Measurements from ENCODE around the gene CLEC16A.

Gene CLEC16A

GRCh38 chr16:10897134-10897533 lies 47.2 kb upstream of the CLEC16A start:
- no peak for TF ChIP-seq CTCF (IDR thresholded peaks at IDR 0.05; ENCODE audit: insufficient read depth, low read length, poor library complexity, severe bottlenecking)
- Histone ChIP-seq H3K36me3 (ENCODE audit: control insufficient read depth, insufficient read depth, low read length) (peaks cover 33% of the 10 kb centered on the region), H3K4me3 (replicated peaks; ENCODE audit: low read depth, low read length) (no peak overlapping the region), H3K27me3 (replicated peaks; ENCODE audit: control insufficient read depth, insufficient read depth, low read length) (no peaks in the 10 kb centered on the region)
- DNase-seq (ENCODE audit: extremely low read depth, insufficient read length) = no peak

- H3K36me3 ChIP-seq (ENCODE audit: control insufficient read depth, insufficient read depth, low read length) = peaks cover 72% of the 10 kb centered on the region
- DNase-seq (ENCODE audit: extremely low read depth, insufficient read length) = no peak
- no peaks in the 10 kb centered on the region for H3K27me3 ChIP-seq (replicated peaks; ENCODE audit: control insufficient read depth, insufficient read depth, low read length)
- no peak overlapping the region for H3K4me3 ChIP-seq (replicated peaks; ENCODE audit: low read depth, low read length)
- no peak for TF ChIP-seq CTCF (IDR thresholded peaks at IDR 0.05; ENCODE audit: insufficient read depth, low read length, poor library complexity, severe bottlenecking)
Observed at GRCh38 chr16:10902999-10903398, 41.4 kb upstream of the CLEC16A start.

GRCh38 chr16:10906482-10906881 lies 37.9 kb upstream of the CLEC16A start:
- H3K36me3 ChIP-seq (ENCODE audit: control insufficient read depth, insufficient read depth, low read length) = peaks cover 70% of the 10 kb centered on the region
- no peak overlapping the region for H3K4me3 ChIP-seq (replicated peaks; ENCODE audit: low read depth, low read length)
- no peak for TF ChIP-seq CTCF (IDR thresholded peaks at IDR 0.05; ENCODE audit: insufficient read depth, low read length, poor library complexity, severe bottlenecking)
- no peak for DNase-seq (ENCODE audit: extremely low read depth, insufficient read length)
- no peaks in the 10 kb centered on the region for H3K27me3 ChIP-seq (replicated peaks; ENCODE audit: control insufficient read depth, insufficient read depth, low read length)

GRCh38 chr16:10906914-10907756 lies 37.2 kb upstream of the CLEC16A start:
- H3K36me3 ChIP-seq (ENCODE audit: control insufficient read depth, insufficient read depth, low read length) = peaks cover 63% of the 10 kb centered on the region
- TF ChIP-seq CTCF (IDR thresholded peaks at IDR 0.05; ENCODE audit: insufficient read depth, low read length, poor library complexity, severe bottlenecking) = no peak

GRCh38 chr16:10907757-10908045 lies 36.7 kb upstream of the CLEC16A start:
- no peak for TF ChIP-seq CTCF (IDR thresholded peaks at IDR 0.05; ENCODE audit: insufficient read depth, low read length, poor library complexity, severe bottlenecking)
- H3K27me3 ChIP-seq (replicated peaks; ENCODE audit: control insufficient read depth, insufficient read depth, low read length) = no peaks in the 10 kb centered on the region
- H3K36me3 ChIP-seq (ENCODE audit: control insufficient read depth, insufficient read depth, low read length) = peaks cover 58% of the 10 kb centered on the region

More at GRCh38 chr16:10906914-10907756, 37.2 kb upstream of the CLEC16A start:
- Histone ChIP-seq H3K4me3 (replicated peaks; ENCODE audit: low read depth, low read length) (no peak overlapping the region), H3K27me3 (replicated peaks; ENCODE audit: control insufficient read depth, insufficient read depth, low read length) (no peaks in the 10 kb centered on the region)
- DNase-seq (ENCODE audit: extremely low read depth, insufficient read length) = no peak

More at GRCh38 chr16:10907757-10908045, 36.7 kb upstream of the CLEC16A start:
- no peak overlapping the region for H3K4me3 ChIP-seq (replicated peaks; ENCODE audit: low read depth, low read length)
- DNase-seq (ENCODE audit: extremely low read depth, insufficient read length) = no peak

Data from GM06990 (cell line).